Embryonic facial prominence (tissue), 1 donor: Measurements from ENCODE around the gene SGMS2.
"Not testable (repeated sequence)": the region's sequence is repeated elsewhere in the genome, so short reads cannot be mapped to it uniquely, and the experiment has no call there.

ENCODE experiments used
- DNase-seq: peaks from one replicate; pipeline ENCODE4 v3.0.0-alpha.2; 2016; ENCODE audit errors: extremely low spot score

Gene SGMS2

GRCh38 chr4:107908377-107908776 lies 83.6 kb downstream of the SGMS2 start:
- DNase-seq = no peak

- peak; percentile 64 for DNase-seq
Measured at GRCh38 chr4:107913283-107913899, 88.7 kb downstream of the SGMS2 start.

DNA sequence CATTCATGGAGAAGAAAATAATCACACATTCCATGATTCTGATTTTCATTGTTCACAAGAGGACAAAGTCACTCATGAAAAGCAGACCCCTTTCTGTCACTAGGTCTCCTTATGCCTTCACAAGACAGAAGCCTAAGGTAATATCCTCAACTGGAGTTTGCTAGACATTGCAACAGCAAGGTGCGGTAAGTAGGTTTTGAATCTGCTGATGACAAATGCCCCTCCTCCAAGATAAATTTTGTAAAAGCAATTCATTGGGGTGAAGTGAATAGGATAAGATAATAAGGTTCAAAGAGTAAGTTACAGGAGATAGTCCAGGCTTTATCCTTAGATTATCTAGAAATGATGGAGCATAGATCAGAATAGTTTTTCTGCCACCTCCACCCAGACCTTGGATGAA lies 90.5 kb downstream of the SGMS2 start:
- no peak for DNase-seq

GRCh38 chr4:107916623-107917022 lies 91.9 kb downstream of the SGMS2 start:
- no peak for DNase-seq

- DNase-seq = no peak
Measured at GRCh38 chr4:107917500-107917899, 92.8 kb downstream of the SGMS2 start.

GRCh38 chr4:107922486-107923473 lies 98.0 kb downstream of the SGMS2 start:
- no peak for DNase-seq

GRCh38 chr4:107925713-107926112 lies 101.0 kb downstream of the SGMS2 start:
- DNase-seq = not testable (repeated sequence)

- DNase-seq = not testable (repeated sequence)
Measured at GRCh38 chr4:107926875-107927274, 102.1 kb downstream of the SGMS2 start.

- DNase-seq = no peak
Measured at GRCh38 chr4:107930821-107931774, 106.4 kb downstream of the SGMS2 start, which contains the start of gene CYP2U1. TSS of gene CYP2U1 (plus strand) at chr4:107931549. CDS start at chr4:107931644, 95 bp downstream.

DNA sequence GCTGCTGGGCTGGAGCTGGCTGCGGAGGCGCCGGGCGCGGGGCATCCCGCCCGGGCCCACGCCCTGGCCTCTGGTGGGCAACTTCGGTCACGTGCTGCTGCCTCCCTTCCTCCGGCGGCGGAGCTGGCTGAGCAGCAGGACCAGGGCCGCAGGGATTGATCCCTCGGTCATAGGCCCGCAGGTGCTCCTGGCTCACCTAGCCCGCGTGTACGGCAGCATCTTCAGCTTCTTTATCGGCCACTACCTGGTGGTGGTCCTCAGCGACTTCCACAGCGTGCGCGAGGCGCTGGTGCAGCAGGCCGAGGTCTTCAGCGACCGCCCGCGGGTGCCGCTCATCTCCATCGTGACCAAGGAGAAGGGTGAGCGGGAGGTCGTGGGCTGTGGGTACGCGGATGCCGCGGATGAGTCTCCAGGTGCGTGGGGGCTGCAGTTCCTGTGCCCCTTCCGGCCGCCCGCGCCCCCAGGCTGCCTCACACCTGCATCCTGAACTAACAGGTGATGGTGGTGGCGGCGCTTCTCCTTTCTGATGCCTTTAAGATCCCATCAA lies 107.1 kb downstream of the SGMS2 start:
- no peak for DNase-seq

DNA sequence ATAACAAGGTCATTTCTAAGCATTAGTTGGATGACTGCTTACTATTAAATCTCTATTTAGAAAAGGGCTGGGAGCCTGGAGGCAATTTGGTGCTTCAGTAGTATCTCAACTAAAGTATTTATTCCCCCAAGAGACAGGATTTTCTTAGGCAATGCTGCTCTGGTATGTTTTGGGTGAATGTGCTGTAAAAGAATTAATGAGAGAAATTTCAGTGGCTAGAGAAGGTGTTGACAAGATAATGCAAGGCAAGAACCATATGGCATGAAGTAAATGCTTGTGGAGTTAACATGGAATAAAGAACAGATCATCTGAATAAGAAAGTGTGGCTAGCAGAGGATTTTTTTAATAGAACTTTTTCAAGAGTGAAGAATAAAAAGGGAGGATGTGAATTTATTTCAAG lies 110.5 kb downstream of the SGMS2 start:
- DNase-seq = no peak

GRCh38 chr4:107937040-107937439 lies 112.3 kb downstream of the SGMS2 start:
- DNase-seq = no peak

GRCh38 chr4:107939307-107939706 lies 114.6 kb downstream of the SGMS2 start:
- no peak for DNase-seq

DNA sequence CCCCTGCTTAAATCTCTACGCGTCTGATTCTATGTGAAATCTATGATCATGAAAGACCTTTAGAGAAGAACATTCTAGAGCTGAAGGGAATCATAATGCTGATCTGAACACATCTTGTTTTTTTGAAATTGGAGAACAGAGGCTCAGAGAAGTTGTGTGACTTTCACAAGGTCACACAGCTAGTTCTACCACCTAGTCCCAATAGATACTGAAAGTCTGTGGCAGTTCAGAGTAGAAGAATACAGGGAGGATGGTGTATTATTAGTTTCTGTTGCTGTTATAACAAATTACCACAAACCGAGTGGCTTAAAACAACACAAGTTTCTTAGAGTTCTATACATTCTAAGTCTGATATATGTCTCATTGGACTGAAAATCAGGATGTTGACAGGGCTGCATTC lies 121.1 kb downstream of the SGMS2 start:
- DNase-seq = no peak

DNA sequence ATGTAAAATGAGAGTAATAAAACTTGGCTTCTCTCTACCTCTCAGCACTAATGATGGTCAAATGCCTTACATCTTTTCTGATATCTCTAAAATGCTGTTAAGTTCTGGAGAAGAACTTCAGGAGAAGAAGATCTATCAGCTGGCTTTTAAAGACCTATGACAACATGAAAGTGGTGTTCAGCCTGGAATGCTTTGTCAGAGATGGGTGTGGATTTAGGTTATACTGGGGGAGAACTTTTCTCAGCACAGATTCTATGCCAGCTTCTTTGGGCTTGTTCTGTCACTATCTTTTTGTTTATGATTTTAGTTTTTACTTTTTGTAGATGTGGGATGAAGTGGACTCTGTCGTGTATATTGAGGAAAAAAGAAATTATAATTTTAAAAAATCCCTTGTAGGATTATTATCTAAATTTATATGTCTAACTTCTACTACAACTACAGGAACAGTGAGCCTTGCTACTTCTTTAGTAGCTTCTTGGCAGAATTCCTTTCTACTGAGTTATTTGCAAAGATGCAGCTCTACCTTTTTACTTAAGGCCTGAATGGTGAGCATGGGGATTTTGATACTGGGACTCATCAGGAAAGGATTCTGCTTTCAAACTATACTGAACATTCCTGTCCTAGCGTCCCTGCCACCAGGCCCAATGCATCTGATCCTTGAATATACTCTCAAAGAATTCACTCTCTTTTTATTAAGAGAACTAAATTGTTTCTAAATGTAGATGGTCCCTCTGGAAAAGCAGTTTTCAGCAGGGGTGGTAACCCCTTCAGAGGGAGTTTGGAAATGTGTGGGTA lies 126.2 kb downstream of the SGMS2 start:
- DNase-seq = no peak

DNA sequence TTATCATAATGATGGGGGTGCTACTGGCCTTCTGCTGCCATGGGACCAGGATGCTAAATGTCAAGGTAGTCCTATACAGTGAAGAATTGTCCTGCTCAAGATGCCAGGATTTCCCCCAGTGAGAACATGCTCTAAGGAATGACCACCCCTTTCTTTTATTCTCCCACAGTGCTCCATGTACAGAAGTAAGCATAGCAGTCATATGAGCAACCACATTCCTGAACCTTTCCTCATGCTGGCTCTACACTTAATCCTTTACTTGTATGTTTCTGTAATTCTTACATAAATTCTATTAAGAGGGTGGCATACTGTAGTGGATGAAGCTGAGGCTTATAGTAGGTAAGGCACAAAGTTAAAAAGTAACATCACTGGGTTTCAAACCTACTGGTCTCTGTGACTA lies 126.8 kb downstream of the SGMS2 start:
- no peak for DNase-seq

DNA sequence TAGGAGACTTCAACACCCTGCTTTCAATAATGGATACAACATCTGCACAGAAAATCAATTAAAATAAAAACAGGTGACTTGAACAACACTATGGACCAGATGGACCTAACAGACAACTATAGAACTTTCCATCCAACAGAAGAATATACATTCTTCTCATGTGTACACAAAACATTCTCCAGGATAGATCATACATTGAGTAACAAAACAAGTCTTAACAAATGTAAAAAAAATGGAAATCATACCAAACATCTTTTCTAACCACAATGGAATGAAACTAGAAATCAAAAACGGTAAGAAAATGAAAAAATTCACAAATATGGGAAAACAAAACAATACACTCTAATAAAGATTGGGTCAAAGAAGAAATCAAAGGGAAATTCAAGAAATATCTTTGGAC lies 131.3 kb downstream of the SGMS2 start:
- no peak for DNase-seq
